Fibroblast of lung (primary cell): ENCODE results near the gene OPA3.

Source experiments
- CTCF ChIP-seq, 2 donors: IDR thresholded peaks in 1 of 2; conservative IDR thresholded peaks in 1 of 2; 1 replicate in 1 of 2; 2 replicates in 1 of 2; pipeline ENCODE4 v1.5.1; 2011 to 2012; ENCODE audit warnings: low read length in 2 of 2, control low read depth in 1 of 2, inconsistent platforms in 1 of 2, low read depth in 1 of 2, mild to moderate bottlenecking in 1 of 2
- EZH2 ChIP-seq: IDR thresholded peaks from 2 replicates; pipeline ENCODE4 v1.5.1; 2012; ENCODE audit warnings: low read length, control low read depth, mild to moderate bottlenecking; ENCODE audit errors: missing control alignments

DNA sequence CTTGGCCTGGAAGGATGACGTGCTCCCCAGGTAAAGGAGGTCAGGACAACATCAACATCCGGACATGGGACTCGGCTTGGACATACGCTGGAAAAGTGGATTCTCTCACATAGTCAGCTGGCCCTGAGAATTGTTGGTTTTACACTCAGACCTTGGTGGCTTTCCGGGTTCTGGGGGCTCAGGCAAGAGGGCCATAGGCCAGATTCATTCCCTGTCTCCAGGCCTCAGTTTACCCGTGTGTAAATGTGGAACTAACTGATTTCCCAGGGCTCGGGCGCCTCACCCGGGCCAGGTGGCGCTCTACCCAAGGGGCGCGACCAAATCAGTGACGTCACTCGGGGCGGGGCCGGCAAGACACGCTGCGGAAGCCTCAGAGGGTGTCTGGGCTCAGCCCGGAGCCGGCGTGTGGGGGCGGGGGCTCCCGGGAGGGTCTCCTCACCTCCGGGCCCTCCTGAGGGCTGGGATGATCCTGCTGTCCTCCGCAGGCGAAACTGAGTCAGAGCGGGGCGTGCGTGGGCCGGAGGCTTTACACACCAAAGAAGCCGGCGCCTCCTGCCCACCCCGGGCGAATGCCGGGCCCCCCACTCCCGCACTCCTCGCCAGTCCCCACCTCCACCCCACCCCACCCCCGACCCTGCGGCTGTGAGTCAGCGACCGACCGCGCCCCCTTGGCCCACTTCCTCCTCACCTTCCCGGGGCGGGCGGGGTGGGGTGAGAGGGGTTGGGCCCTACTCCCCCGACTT is 78.2 kb downstream of the OPA3 start:
- peak; percentile 32 to 48 for TF ChIP-seq CTCF (conservative IDR thresholded peaks at IDR 0.05 in 1 of 2, IDR thresholded peaks at IDR 0.05 in 1 of 2; ENCODE audit: low read depth in 1 of 2, low read length in 2 of 2)
- no peak for TF ChIP-seq EZH2
